Measurements from ENCODE around the gene KCNAB1. TPM values are rescaled to one million over a fixed set of nuclear protein-coding genes. Genes with fewer than 3 reads are reported as not detected.

The KCNAB1 gene
- total and polyA plus RNA-seq, 2 experiments from 2014 or later = 0.06 to 0.70 TPM

- Histone ChIP-seq H3K27me3 (no peaks in the 10 kb centered on the region), H3K9me3 (ENCODE audit: low read depth) (no peaks in the 10 kb centered on the region), H3K27ac (no peak overlapping the region), H3K4me1 (ENCODE audit: low read depth) (peaks cover 8% of the 10 kb centered on the region), H3K36me3 (no peaks in the 10 kb centered on the region), H3K4me3 (no peak overlapping the region)
- TF ChIP-seq CTCF (IDR thresholded peaks at IDR 0.05; ENCODE audit: low read depth, low read length) = peak; percentile 73
- DNase-seq (ENCODE audit: low read depth in 1 of 2, low spot score in 1 of 2) = peak; percentile 28 to 55
These were observed 262.3 kb downstream of the KCNAB1 start for GRCh38 chr3:156382458-156383346.

DNA sequence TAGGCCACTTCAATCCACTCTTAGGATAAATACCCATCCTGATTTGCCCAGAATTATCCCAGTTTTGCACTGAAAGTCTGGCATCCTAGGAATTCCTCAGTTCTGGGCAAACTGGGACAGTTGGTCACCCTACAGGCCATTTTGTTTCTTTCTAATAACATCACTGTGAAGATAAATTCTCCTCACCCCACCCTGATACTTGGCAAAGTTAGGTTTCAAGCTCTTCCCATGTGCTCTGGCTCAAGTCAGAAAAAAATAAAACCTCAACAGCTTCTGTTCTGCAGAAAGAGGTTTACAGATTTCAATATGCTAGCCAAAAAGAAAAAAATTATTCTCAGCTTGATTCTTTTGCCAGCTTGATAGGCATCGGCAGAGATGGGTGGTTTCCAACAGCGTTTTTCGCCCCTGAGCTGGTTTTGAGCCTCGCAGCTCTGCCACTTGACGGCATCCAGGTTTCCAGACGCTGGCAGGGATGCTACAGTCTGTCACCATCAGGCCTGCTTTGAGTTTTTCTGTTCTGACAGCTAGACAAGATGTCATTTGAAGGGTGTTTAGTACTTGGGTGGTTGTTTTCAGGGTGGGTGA is 263.2 kb downstream of the KCNAB1 start:
- Histone ChIP-seq H3K36me3 (no peaks in the 10 kb centered on the region), H3K4me1 (ENCODE audit: low read depth) (peaks cover 8% of the 10 kb centered on the region), H3K9me3 (ENCODE audit: low read depth) (no peaks in the 10 kb centered on the region), H3K27ac (no peak overlapping the region), H3K4me3 (no peak overlapping the region), H3K27me3 (no peaks in the 10 kb centered on the region)
- no peak for TF ChIP-seq CTCF (IDR thresholded peaks at IDR 0.05; ENCODE audit: low read depth, low read length)
- DNase-seq (ENCODE audit: low read depth in 1 of 2, low spot score in 1 of 2) = no peak

DNA sequence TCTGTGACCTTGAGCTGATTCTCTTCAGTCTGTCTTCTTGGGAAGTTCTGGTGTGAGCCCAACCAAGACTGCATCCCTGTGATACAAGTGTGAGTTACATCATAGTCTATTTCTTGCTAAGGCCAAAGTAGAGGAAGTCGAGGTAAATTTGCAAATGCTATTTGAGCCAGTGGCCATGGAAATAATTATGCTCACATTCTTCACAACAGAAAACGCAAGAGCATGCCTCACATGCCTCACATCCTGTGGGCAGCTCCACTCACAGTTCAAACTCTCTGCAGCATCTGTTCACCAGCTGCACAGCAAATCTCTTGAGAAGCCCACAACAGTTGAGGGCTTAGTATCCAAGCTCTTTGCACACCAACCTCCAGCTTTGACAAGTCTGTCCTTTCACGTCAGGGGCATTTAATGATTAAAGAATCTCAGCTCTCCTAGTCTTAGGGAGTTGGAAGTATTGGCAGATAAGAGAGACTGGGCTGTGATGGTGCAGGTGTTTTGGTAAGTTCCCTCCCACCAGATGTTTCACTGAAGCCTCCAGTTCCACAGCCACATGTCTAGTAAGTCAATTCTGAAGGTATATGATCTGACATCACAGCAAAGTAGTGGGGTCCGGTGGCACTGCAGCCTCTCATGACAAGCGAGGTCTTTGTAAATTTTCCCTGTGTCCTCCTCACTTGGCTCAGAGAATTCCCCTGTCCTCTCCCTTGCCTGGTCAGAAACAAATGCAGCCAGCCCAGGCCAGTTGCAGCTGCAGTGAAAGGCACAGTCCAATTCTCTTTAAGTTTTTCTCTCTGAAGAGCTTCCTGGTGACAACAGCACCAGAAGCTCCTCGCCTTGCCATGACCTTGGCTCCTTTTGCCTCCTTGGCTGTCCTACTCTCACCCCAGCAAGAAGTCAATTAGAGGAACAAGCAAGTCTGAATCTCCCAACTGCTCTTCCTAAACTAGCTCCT is 268.4 kb downstream of the KCNAB1 start:
- no peak overlapping the region for H3K27ac ChIP-seq
- no peaks in the 10 kb centered on the region for H3K27me3 ChIP-seq

GRCh38 chr3:156389449-156389950 is 269.1 kb downstream of the KCNAB1 start:
- no peaks in the 10 kb centered on the region for H3K36me3 ChIP-seq
- H3K27ac ChIP-seq = no peak overlapping the region
- no peaks in the 10 kb centered on the region for H3K27me3 ChIP-seq
- no peaks in the 10 kb centered on the region for H3K9me3 ChIP-seq (ENCODE audit: low read depth)
- DNase-seq (ENCODE audit: low read depth in 1 of 2, low spot score in 1 of 2) = no peak
- H3K4me3 ChIP-seq = no peak overlapping the region
- TF ChIP-seq CTCF (IDR thresholded peaks at IDR 0.05; ENCODE audit: low read depth, low read length) = no peak
- H3K4me1 ChIP-seq (ENCODE audit: low read depth) = no peaks in the 10 kb centered on the region

More for the DNA sequence above, 268.4 kb downstream of the KCNAB1 start:
- TF ChIP-seq CTCF (IDR thresholded peaks at IDR 0.05; ENCODE audit: low read depth, low read length) = no peak
- no peaks in the 10 kb centered on the region for H3K4me1 ChIP-seq (ENCODE audit: low read depth)
- no peak overlapping the region for H3K4me3 ChIP-seq
- no peaks in the 10 kb centered on the region for H3K9me3 ChIP-seq (ENCODE audit: low read depth)
- peak in 1 of 2 donors; percentile 66 for DNase-seq (ENCODE audit: low read depth in 1 of 2, low spot score in 1 of 2)
- no peaks in the 10 kb centered on the region for H3K36me3 ChIP-seq

GRCh38 chr3:156390846-156391245 is 270.5 kb downstream of the KCNAB1 start:
- no peak overlapping the region for H3K4me3 ChIP-seq
- TF ChIP-seq CTCF (IDR thresholded peaks at IDR 0.05; ENCODE audit: low read depth, low read length) = no peak
- H3K27ac ChIP-seq = no peak overlapping the region
- H3K4me1 ChIP-seq (ENCODE audit: low read depth) = no peaks in the 10 kb centered on the region
- DNase-seq (ENCODE audit: low read depth in 1 of 2, low spot score in 1 of 2) = no peak
- H3K27me3 ChIP-seq = no peaks in the 10 kb centered on the region
- no peaks in the 10 kb centered on the region for H3K9me3 ChIP-seq (ENCODE audit: low read depth)
- no peaks in the 10 kb centered on the region for H3K36me3 ChIP-seq
